HG03097 (cell line): Measurements from ENCODE around the gene PKP4.

Experiments used
- ATAC-seq: cut with Tn5 transposase; IDR thresholded peaks from one replicate; pipeline ENCODE4 v1.9.1; 2021; ENCODE audit not compliant: unreplicated experiment, low FRiP score

PKP4 gene

DNA sequence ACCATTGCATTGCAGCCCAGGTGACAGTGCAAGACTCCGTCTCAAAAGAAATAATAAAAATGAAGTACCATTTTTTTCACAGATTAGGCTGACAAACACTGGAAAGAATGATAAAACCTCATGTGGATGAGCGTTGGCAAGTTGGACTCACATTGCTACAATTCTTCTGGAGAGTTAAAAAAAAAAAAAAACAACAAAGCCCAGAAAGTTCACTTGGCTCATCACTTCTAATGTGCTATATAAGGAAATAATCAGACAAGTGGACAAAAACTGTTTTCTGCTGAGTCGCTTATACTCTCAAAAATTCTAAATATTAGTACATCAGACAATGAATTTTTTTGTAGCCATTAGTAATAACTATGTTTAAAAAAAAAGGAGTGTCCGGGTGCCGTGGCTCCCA, 38.4 kb downstream of the PKP4 start:
- no peak for ATAC-seq

DNA sequence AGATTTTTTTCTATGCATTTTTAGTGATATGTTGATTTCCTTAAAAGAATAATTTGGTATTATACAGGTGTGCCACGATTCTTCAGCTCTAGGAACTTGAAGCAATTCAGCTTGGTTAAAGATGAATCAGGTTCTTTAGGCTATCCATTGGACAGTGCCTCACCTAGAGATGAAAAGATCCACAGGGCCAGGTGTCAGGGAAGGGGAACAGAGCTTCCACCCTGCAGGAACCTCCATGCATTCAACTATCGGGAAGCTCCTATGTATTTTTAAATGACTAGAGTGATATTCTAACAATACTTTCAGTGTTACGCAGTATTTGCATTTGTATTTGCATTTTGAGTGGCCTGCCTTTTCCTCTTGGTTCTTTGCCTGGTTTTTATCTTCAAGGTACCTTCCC, 40.2 kb downstream of the PKP4 start:
- ATAC-seq = no peak

DNA sequence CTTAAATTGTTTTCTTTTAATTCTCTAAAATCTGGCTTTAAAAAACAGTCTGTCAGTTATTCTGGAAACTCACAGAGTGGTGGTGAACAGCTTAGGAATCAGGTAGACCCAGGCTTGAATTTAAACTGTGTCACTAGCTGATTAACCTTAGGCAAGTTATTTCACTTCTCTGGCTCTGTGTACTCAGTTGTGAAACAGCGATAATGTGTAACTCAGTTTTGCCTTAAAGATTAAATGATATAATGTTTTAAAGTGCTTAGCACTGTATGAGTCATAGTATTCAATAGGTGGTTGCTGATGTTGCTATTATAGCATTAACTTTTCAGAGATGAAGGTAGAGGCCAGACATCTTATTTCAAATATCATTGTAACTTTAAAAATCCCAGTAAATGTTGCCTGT, 40.7 kb downstream of the PKP4 start:
- no peak for ATAC-seq

DNA sequence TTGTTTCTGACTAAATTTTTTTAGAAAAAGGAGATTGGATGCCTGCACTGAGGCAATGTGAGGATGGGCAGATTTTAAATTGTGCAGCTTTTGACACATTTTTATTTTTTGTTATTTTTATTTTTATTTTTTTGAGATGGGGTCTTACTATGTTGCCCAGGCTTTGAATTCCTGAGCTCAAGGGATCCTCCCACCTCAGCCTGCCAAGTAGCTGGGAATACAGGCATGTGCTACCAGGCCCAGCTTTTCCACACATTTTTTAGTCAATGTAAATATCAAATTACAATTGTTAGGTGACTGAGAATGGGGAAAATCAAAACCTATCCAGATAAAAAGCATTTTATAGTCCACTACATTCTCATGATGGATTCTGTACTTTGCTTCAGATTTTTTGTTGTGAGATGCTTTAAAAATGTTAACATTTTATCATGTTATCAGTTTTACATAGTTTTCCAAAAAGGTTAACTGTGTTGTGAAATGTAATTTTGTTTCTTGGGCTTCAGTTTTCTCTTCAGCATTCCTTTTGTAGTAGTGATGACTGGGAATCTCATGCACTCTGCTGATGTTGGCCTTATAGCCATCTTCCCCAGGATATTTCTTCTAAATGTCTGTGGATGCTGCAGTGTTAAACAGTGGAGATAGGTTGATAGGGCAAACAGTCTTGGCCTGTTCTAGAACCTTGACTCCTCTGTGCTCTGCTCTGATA, 41.4 kb downstream of the PKP4 start:
- no peak for ATAC-seq

GRCh38 chr2:158498749-158499136, 42.0 kb downstream of the PKP4 start:
- no peak for ATAC-seq

GRCh38 chr2:158499383-158499782, 42.6 kb downstream of the PKP4 start:
- ATAC-seq = no peak

GRCh38 chr2:158500333-158500732, 43.6 kb downstream of the PKP4 start:
- ATAC-seq = no peak

DNA sequence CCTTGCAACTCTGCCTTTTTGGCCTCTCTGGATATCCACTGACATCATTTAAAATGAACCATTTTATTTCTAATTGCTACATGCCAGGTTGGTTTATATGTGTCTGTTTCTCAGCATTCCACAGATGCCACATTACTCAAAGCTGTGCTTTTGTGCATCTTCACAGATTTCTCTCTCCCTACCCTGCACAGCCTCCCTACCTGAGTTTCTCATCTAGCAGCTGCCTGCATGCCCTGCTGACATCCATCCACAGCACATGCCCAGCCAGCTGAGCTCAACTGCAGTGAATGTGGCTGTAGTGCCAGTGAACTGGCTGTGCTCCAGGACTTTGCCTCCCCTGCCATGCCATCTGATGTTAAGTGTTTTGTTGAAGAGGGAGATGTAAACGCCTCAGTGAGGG, 44.5 kb downstream of the PKP4 start:
- ATAC-seq = no peak

DNA sequence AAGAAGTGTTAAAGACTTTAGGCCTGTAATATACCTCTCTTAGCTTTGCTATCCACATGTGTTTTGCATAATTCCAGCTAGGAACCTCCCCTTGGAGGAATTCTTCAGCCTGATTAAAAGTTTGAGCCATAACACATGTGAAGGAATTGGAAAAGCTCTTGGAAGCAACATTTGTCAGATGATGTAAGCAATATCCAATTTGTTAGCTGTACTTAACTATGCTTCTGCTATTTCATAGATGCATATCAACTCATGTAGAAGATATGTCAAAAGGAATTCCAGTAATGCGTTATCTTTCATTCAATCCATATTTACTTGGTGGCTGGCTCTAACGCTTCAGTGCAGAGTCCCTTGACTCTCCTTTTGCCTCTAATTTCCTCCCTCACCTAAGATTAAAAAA, 46.2 kb downstream of the PKP4 start:
- no peak for ATAC-seq

- ATAC-seq = no peak
These were observed 47.3 kb downstream of the PKP4 start for GRCh38 chr2:158504088-158504487.

DNA sequence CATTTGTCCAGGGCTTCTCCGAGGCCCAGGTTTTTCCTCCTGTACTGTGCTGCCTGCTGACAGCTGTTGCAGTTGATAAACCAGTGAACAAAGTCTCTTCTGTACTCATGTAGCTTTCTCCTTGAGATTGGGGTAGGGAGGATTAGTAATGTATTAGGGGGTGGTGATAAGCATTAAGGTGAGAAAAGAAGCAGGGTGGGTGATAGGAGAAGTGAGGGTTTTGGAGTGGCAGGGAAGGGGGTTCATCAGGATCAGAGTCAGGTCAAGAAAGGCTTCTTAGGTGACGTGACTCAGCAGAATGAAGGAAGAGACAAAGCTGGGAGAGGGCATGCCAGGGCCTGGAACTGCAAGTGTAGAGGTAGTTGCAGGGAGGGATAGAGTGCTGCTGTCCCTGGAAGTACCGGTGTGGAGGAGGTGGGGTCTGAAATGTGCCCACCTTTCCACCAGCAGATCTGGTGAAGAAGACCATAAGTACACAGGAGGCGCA, 48.7 kb downstream of the PKP4 start:
- no peak for ATAC-seq

DNA sequence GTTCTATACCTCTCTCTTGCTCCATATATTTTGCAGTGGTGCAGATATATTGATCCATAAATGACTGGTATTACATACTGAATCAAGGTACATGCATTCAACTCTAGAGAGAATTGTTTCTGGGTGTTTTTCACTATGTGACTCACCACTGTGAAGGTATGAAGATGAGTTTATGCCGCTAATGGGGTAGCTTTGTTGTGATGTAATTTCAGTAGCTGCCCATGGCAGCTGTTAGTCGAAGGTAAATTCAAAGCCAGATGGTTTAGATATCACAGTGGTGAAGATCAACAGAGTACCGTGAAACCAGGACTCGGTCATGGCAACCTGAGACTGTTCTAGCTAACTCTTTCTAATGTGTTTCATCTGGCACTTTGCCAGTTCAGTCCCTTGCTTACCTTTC, 50.4 kb downstream of the PKP4 start:
- peak; percentile 48 for ATAC-seq

GRCh38 chr2:158507679-158508078, 50.9 kb downstream of the PKP4 start:
- ATAC-seq = no peak

GRCh38 chr2:158509928-158510797, 53.4 kb downstream of the PKP4 start:
- no peak for ATAC-seq

- no peak for ATAC-seq
These were observed 54.1 kb downstream of the PKP4 start for GRCh38 chr2:158510887-158511286.

GRCh38 chr2:158511706-158512105, 55.0 kb downstream of the PKP4 start:
- no peak for ATAC-seq

DNA sequence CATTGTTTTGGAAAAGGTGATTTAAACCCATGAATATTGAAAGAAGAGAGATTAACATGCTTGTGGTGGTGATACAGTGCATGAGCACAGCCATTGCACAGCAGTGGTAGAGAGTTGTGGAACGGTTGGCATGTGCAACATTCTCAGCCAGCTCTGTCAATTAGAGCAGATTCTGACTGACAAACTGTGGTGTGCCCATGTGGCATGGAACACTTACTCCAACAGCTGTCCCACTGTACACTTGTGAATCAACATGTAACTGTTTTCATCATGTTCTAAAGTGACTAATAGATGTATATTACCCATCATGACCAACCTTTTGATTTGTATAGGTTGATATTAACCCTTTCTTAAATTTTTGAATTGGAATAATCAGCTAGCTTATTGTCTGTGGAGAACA, 55.6 kb downstream of the PKP4 start:
- no peak for ATAC-seq

DNA sequence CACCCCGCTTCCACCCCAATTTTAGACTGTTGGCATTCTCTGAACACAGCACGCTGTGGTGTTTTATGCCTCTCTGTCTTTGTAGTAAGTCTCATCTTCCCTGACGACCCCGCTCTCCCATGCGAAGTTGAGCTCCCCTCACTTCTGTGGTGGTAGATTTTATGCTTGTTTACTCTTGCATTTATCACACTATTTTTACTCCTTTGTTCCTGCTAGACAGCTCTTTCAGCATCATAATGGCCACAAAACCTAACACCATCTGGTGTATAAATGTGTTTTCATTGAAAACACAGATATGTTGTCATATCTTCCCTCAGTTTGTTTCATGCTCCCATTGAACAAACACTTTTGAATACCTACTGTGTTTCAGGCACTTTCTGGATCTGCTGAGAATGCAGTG, 57.1 kb downstream of the PKP4 start:
- ATAC-seq = no peak

DNA sequence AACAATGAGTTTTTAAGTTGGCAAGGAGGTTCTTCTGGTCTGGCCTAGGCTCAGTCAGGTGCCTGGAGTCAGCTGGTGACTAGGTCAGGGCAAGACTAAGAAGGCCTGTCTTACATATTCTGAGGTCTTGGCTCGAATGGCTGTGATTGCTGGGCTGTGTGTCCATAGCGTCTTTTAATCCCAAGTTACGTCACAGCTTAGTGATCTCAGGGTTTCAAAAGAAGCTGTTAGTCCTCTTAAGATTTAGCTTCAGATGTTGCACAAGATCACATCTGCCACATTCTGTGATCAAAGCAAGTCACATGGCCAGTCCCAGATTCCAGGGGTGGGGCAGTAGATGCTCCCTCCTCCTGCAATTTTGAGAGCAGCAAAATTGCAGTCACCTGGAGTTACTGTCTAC, 61.3 kb downstream of the PKP4 start:
- no peak for ATAC-seq

- no peak for ATAC-seq
These were observed 62.7 kb downstream of the PKP4 start for GRCh38 chr2:158519481-158519880.

DNA sequence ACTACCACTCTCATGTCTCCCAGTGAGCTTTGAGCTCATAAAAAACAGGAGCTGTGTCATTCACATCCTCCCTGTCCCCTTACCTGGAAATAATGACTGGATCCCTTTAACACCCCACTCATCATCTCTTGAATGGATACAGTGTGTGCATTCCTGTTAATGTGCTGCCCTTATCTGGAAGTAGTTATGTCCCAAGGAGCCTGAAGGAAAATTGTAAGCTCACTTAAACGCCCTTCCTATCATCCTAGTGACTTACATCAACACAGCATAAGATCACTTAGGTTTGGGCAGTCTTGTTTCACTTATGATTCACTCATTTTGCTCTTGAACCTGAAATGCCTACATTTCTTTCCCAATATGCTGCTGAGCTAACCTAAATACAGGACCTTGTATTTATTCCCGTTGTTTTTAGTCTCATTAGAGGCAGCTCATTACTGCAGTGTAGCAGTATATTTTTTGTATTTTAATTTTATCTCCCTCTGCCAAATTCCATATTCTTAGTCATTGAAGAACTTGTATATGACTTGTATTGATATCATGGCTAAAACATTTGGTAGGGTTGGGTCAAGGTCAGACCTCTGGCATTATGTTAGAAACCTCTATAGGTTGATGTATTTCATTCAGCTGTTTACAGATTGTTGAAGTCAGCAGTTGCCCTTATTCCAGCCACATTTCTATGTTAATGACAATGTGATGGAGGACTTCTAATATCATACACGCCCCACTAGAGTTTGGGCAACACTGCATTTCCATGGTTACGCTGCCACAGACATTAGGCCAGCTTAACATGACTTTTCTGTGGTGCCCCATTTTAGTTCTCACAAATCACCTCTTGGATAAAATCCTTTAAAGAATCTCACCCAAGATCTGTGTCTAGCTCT, 72.9 kb downstream of the PKP4 start:
- ATAC-seq = no peak
